ENCODE measurements around the gene NUP214. TPM values are rescaled to one million over a fixed set of nuclear protein-coding genes. Genes with fewer than 3 reads are reported as not detected.

NUP214 gene
- total RNA-seq, 1 experiment from 2014 or later, result 52.3 TPM

DNA sequence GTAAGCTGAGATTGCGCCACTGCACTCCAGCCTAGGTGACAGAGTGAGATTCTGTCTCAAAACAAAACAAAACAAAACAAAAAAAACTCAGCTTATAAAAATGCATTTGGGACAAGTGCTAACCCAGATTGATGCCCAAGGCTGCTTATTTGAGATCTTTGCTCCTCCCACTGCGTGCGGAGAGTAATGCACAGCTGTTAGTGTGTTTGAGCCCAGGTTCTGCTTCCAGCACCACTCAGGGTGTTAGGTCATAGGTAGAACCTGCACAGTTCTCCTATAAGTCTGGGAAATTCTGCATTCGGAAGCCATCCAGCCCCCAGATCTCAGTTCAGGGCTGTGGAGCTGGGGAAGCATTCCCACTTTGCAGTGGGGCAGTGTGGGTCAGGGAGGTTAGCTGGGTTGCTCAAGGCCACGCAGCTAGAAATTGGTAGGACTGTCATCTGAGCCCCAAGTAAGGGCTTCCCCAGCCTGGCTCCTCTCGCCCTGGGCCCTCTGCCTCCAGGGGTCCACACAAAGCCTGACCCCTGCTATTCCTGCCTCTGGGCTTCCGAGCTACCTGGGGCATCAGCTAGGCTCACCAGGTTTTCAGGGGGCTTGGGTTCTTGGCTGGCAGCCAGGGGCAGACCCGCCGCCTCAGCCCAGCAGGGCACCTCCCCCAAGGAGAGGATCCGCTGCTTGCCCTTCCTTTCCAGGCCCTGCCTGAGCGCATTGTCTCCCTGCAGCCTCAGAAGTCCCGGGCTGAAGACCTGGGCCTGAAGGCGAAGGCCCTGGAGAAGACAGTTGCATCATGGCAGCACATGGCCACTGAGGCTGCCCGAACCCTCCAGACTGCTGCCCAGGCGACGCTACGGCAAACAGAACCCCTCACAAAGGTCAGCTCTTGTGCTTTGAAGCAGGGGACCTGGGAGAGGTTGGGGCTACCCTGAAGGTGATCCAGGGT, 46.7 kb upstream of the NUP214 start:
- BruUV-seq (replicated peaks), result no TSS peak
- TF ChIP-seq, protein P1, sequence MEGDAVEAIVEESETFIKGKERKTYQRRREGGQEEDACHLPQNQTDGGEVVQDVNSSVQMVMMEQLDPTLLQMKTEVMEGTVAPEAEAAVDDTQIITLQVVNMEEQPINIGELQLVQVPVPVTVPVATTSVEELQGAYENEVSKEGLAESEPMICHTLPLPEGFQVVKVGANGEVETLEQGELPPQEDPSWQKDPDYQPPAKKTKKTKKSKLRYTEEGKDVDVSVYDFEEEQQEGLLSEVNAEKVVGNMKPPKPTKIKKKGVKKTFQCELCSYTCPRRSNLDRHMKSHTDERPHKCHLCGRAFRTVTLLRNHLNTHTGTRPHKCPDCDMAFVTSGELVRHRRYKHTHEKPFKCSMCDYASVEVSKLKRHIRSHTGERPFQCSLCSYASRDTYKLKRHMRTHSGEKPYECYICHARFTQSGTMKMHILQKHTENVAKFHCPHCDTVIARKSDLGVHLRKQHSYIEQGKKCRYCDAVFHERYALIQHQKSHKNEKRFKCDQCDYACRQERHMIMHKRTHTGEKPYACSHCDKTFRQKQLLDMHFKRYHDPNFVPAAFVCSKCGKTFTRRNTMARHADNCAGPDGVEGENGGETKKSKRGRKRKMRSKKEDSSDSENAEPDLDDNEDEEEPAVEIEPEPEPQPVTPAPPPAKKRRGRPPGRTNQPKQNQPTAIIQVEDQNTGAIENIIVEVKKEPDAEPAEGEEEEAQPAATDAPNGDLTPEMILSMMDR (IDR thresholded peaks at IDR 0.05; ENCODE audit: insufficient read depth in 1 of 2, low read depth in 1 of 2, low read length in 1 of 2, severe bottlenecking in 1 of 2, unreplicated experiment in 1 of 2), result no peak
- intact Hi-C loops (cut with micrococcal nuclease; ENCODE audit: unreplicated experiment), result no loop called here
- no peak overlapping the region for H3K27ac Mint-ChIP-seq (ENCODE audit: unreplicated experiment)
- no peaks in the 10 kb centered on the region for H3K4me1 Mint-ChIP-seq (ENCODE audit: low read depth, unreplicated experiment)
- no peak overlapping the region for H3K4me3 Mint-ChIP-seq (ENCODE audit: unreplicated experiment)
- Histone ChIP-seq H3K9me3 (no peaks in the 10 kb centered on the region), H3K4me3 (ENCODE audit: low read depth, low read length) (no peak overlapping the region), H3K4me1 (no peaks in the 10 kb centered on the region), H3K36me3 (ENCODE audit: control insufficient read depth, insufficient read depth, low read length) (no peaks in the 10 kb centered on the region), H3K27me3 (replicated peaks; ENCODE audit: control insufficient read depth, insufficient read depth, low read length) (no peaks in the 10 kb centered on the region)
- H3K27me3 Mint-ChIP-seq (ENCODE audit: insufficient read depth, unreplicated experiment), result no peaks in the 10 kb centered on the region
- CTCF ChIA-PET, result no interaction called here
- POLR2A ChIA-PET, result no interaction called here
- H3K36me3 Mint-ChIP-seq (ENCODE audit: insufficient read depth, unreplicated experiment), result no peaks in the 10 kb centered on the region
- H3K9me3 Mint-ChIP-seq (ENCODE audit: unreplicated experiment), result no peaks in the 10 kb centered on the region
- no peak for DNase-seq

DNA sequence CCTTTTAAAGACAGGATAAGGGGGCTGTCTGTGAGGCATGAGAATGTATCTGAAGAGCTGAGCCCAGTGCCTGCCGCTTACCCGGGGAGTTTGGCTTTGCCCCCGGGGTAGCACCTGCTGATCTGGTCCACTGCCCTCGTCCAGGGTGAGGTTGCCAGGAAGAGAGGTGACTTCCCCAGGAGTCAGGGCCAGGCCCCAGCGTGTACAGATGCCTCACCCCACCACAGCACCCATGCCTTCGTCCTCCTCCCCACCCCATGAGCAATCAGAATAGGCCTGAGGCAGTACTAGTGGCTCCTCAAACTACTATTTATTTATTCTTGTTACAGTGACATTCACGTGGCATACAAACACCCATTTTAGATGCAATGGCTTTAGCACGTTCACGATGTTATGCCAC, 44.8 kb upstream of the NUP214 start:
- Histone ChIP-seq H3K36me3 (ENCODE audit: control insufficient read depth, insufficient read depth, low read length) (no peaks in the 10 kb centered on the region), H3K9me3 (no peaks in the 10 kb centered on the region), H3K4me1 (no peaks in the 10 kb centered on the region), H3K4me3 (ENCODE audit: low read depth, low read length) (no peak overlapping the region), H3K27me3 (replicated peaks; ENCODE audit: control insufficient read depth, insufficient read depth, low read length) (no peaks in the 10 kb centered on the region)
- no peak overlapping the region for H3K4me3 Mint-ChIP-seq (ENCODE audit: unreplicated experiment)
- H3K36me3 Mint-ChIP-seq (ENCODE audit: insufficient read depth, unreplicated experiment), result no peaks in the 10 kb centered on the region
- POLR2A ChIA-PET, result no interaction called here
- no TSS peak for BruUV-seq (replicated peaks)
- CTCF ChIA-PET, result no interaction called here
- H3K27me3 Mint-ChIP-seq (ENCODE audit: insufficient read depth, unreplicated experiment), result no peaks in the 10 kb centered on the region
- H3K9me3 Mint-ChIP-seq (ENCODE audit: unreplicated experiment), result no peaks in the 10 kb centered on the region
- H3K27ac Mint-ChIP-seq (ENCODE audit: unreplicated experiment), result no peak overlapping the region
- DNase-seq, result no peak
- TF ChIP-seq, protein P1 (IDR thresholded peaks at IDR 0.05; ENCODE audit: insufficient read depth in 1 of 2, low read depth in 1 of 2, low read length in 1 of 2, severe bottlenecking in 1 of 2, unreplicated experiment in 1 of 2), result no peak
- H3K4me1 Mint-ChIP-seq (ENCODE audit: low read depth, unreplicated experiment), result no peaks in the 10 kb centered on the region
- intact Hi-C loops (cut with micrococcal nuclease; ENCODE audit: unreplicated experiment), result no loop called here

DNA sequence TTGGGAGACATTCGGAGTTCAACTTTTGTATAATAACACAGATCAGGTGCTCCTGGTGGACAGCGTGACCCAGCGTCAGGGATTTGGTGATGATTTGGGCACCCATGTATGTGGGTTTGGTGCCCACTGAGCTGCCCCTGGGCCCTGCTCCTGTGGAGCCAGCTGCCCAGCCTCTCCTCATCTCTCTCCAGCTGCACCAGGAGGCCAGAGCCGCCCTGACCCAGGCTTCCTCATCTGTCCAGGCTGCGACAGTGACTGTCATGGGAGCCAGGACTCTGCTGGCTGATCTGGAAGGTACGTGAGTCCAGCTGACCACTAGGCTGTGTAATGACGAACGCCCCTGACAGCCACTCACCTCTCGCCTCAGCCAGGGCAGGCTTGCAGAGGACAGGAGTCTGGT, 43.5 kb upstream of the NUP214 start:
- H3K36me3 ChIP-seq (ENCODE audit: control insufficient read depth, insufficient read depth, low read length), result no peaks in the 10 kb centered on the region
- no peak overlapping the region for H3K27ac Mint-ChIP-seq (ENCODE audit: unreplicated experiment)
- H3K9me3 ChIP-seq, result no peaks in the 10 kb centered on the region
- H3K4me3 Mint-ChIP-seq (ENCODE audit: unreplicated experiment), result no peak overlapping the region
- no peaks in the 10 kb centered on the region for H3K9me3 Mint-ChIP-seq (ENCODE audit: unreplicated experiment)
- H3K4me1 ChIP-seq, result no peaks in the 10 kb centered on the region
- no peaks in the 10 kb centered on the region for H3K4me1 Mint-ChIP-seq (ENCODE audit: low read depth, unreplicated experiment)
- TF ChIP-seq, protein P1 (IDR thresholded peaks at IDR 0.05; ENCODE audit: insufficient read depth in 1 of 2, low read depth in 1 of 2, low read length in 1 of 2, severe bottlenecking in 1 of 2, unreplicated experiment in 1 of 2), result no peak
- no peaks in the 10 kb centered on the region for H3K27me3 ChIP-seq (replicated peaks; ENCODE audit: control insufficient read depth, insufficient read depth, low read length)
- BruUV-seq (replicated peaks), result no TSS peak
- H3K27me3 Mint-ChIP-seq (ENCODE audit: insufficient read depth, unreplicated experiment), result no peaks in the 10 kb centered on the region
- ChIA-PET CTCF (no interaction called here), POLR2A (no interaction called here)
- H3K4me3 ChIP-seq (ENCODE audit: low read depth, low read length), result no peak overlapping the region
- intact Hi-C loops (cut with micrococcal nuclease; ENCODE audit: unreplicated experiment), result no loop called here
- DNase-seq, result no peak
- H3K36me3 Mint-ChIP-seq (ENCODE audit: insufficient read depth, unreplicated experiment), result no peaks in the 10 kb centered on the region
